Chondrocyte (in vitro differentiated cells): ENCODE measurements around the gene C4BPB. TPM values are rescaled to one million over a fixed set of nuclear protein-coding genes. Genes with fewer than 3 reads are reported as not detected.

Source experiments
- DNase-seq: peaks from one replicate; pipeline ENCODE4 v3.0.0; 2021; ENCODE audit warnings: mixed read lengths, low spot score
- H3K27ac Mint-ChIP-seq: one replicate; pipeline ENCODE4 v1.8.0; 2021; ENCODE audit warnings: mild to moderate bottlenecking, moderate library complexity, mixed read lengths; ENCODE audit not compliant: unreplicated experiment
- H3K27me3 Mint-ChIP-seq: 2 replicates; pipeline ENCODE4 v1.8.0; 2021; ENCODE audit warnings: low read depth, mixed read lengths
- H3K36me3 Mint-ChIP-seq: 2 replicates; pipeline ENCODE4 v1.8.0; 2021; ENCODE audit warnings: low read depth, mixed read lengths
- H3K4me1 Mint-ChIP-seq: 2 replicates; pipeline ENCODE4 v1.8.0; 2021; ENCODE audit warnings: low read depth, mild to moderate bottlenecking, mixed read lengths
- H3K4me3 Mint-ChIP-seq: one replicate; pipeline ENCODE4 v1.8.0; 2021; ENCODE audit warnings: mild to moderate bottlenecking, moderate library complexity, mixed read lengths; ENCODE audit not compliant: unreplicated experiment
- H3K9me3 Mint-ChIP-seq: 2 replicates; pipeline ENCODE4 v1.8.0; 2021; ENCODE audit warnings: low read depth, mixed read lengths
- total RNA-seq: library from RNA; stranded (reverse); gene quantifications from 3 replicates; pipeline ENCODE4 v1.2.1, GENCODE V29; 2021
- TF ChIP-seq, protein P1 (sequence below): fragments of 200-600 bp; sonication (generic); IDR thresholded peaks from 2 replicates; pipeline ENCODE4 v1.5.0; 2021; ENCODE audit warnings: antibody characterized with exemption, mild to moderate bottlenecking, moderate library complexity

Gene C4BPB
- total RNA-seq, 1 donor from 2014 or later: not detected

DNA sequence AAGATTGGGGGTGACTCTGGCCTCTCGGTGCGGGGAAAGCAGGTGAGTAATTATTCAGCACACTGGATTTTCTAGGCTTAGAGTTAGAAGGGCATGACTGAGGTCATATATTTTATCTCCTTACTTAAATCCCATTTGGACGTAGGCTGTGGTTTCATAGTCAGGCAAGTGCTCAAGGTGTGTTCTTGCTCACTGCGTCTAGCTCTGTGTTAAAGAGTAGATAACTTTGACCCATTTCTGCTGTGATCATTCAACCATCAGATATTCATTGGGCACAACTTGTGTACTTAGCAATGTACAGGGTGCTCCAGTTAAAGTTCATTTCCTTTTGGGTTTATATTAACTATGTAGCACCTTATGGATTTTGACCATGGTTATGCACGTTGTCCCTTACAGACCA is 21.0 kb upstream of the C4BPB start:
- Mint-ChIP-seq H3K27ac (no peak overlapping the region), H3K4me3 (no peak overlapping the region), H3K36me3 (peaks cover 46% of the 10 kb centered on the region), H3K9me3 (no peaks in the 10 kb centered on the region), H3K4me1 (no peaks in the 10 kb centered on the region), H3K27me3 (no peaks in the 10 kb centered on the region)
- no peak for DNase-seq
- TF ChIP-seq, protein P1, sequence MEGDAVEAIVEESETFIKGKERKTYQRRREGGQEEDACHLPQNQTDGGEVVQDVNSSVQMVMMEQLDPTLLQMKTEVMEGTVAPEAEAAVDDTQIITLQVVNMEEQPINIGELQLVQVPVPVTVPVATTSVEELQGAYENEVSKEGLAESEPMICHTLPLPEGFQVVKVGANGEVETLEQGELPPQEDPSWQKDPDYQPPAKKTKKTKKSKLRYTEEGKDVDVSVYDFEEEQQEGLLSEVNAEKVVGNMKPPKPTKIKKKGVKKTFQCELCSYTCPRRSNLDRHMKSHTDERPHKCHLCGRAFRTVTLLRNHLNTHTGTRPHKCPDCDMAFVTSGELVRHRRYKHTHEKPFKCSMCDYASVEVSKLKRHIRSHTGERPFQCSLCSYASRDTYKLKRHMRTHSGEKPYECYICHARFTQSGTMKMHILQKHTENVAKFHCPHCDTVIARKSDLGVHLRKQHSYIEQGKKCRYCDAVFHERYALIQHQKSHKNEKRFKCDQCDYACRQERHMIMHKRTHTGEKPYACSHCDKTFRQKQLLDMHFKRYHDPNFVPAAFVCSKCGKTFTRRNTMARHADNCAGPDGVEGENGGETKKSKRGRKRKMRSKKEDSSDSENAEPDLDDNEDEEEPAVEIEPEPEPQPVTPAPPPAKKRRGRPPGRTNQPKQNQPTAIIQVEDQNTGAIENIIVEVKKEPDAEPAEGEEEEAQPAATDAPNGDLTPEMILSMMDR: no peak

DNA sequence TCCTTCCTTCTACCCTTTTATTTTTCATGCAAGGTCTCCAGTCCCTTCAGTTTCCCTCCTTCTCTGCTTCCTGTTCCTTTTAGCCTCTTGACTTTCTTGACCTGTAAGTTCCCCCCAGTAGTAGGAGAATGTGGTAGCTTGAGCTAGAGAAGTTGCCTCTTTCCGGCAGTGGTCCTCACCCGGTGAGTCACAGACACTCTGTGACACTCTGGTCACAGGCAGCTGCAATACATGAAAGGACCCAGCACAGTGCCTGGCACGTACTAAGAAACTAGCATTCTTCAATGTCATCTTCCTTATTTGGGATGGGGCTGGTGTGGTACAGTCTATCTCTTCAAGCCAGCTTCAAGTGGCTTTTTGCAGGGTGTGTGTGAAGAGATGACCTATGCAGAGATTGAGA is 19.6 kb upstream of the C4BPB start:
- H3K36me3 Mint-ChIP-seq: peaks cover 36% of the 10 kb centered on the region
- H3K4me1 Mint-ChIP-seq: no peaks in the 10 kb centered on the region
- H3K9me3 Mint-ChIP-seq: no peaks in the 10 kb centered on the region
- TF ChIP-seq, protein P1: no peak
- H3K27ac Mint-ChIP-seq: no peak overlapping the region
- DNase-seq: no peak
- H3K27me3 Mint-ChIP-seq: no peaks in the 10 kb centered on the region
- H3K4me3 Mint-ChIP-seq: no peak overlapping the region

DNA sequence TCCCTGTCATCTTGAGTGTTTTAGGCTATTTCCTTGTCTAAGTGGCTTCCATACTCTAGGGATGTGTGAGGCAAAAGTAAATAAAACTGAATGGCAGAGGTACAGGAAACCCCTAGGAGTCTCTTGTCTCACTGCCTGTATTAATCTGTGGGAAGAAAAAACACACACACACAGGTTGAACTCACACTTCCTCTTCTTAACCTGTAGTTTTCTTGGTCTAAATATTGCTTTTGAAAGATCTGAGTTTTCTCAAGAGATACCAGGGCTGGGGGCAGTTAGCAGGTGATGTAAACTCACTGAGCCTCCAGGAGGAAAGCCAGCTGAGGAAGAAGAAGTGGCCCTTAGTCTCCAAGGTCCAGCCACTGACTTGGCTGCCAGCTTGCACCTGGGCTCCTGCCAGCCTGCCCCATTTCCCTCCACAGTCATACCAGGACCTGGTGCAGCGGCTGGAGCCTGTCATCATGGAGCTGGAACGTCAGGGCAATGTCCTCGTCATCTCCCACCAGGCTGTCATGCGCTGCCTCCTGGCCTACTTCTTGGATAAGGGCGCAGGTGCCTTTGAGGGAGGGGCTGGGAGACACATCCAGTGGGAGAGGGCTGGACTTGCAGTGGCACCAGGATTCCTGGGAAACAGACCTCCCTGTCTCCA is 18.7 kb upstream of the C4BPB start:
- no peak overlapping the region for H3K27ac Mint-ChIP-seq
- DNase-seq: no peak
- H3K9me3 Mint-ChIP-seq: no peaks in the 10 kb centered on the region
- no peak overlapping the region for H3K4me3 Mint-ChIP-seq
- H3K4me1 Mint-ChIP-seq: no peaks in the 10 kb centered on the region
- TF ChIP-seq, protein P1: no peak
- no peaks in the 10 kb centered on the region for H3K27me3 Mint-ChIP-seq
- H3K36me3 Mint-ChIP-seq: peaks cover 33% of the 10 kb centered on the region

DNA sequence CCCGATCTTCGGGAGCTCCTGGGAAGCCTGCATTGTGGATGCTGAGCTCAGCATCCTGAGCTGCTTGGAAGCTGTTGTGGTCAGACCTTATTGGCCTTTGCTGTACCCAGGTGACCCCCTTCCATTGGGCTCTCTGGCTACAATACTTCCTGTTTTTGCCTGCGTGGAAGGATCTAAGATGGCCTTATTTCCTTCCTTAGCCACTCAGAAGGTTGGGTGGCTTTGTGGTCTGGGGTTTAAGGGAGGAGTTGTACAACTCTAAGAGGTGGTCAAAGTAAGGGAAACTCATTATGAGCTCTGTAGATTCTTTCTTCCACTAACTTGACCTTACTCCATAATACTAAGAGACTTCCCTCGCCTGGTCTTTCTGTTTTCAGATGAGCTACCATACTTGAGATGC is 17.8 kb upstream of the C4BPB start:
- no peak for DNase-seq
- Mint-ChIP-seq H3K27ac (no peak overlapping the region), H3K4me1 (no peaks in the 10 kb centered on the region), H3K4me3 (no peak overlapping the region), H3K27me3 (no peaks in the 10 kb centered on the region), H3K9me3 (no peaks in the 10 kb centered on the region), H3K36me3 (peaks cover 29% of the 10 kb centered on the region)
- TF ChIP-seq, protein P1: no peak

DNA sequence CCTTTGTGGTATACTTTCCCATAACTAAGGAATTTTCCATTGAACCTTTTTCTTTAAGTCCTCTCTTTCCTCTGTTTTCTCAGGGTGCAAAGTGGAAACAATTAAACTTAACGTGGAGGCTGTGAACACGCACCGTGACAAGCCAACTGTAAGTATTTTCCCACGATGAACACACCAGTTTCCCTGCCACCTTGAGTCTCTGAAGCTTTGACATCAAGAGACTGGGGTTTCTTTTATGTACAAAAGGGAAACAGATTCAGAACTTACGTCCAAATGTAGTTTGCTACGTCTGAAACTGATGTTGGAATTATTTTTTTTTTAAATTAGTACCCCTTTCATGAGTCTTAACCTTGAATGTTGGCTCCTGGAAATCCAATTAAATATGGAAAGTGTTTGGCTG is 17.2 kb upstream of the C4BPB start:
- H3K36me3 Mint-ChIP-seq: peaks cover 26% of the 10 kb centered on the region

More for the DNA sequence above, 17.2 kb upstream of the C4BPB start:
- no peaks in the 10 kb centered on the region for H3K9me3 Mint-ChIP-seq
- H3K27me3 Mint-ChIP-seq: no peaks in the 10 kb centered on the region
- H3K27ac Mint-ChIP-seq: no peak overlapping the region
- DNase-seq: no peak
- no peaks in the 10 kb centered on the region for H3K4me1 Mint-ChIP-seq
- TF ChIP-seq, protein P1: no peak
- no peak overlapping the region for H3K4me3 Mint-ChIP-seq
